ENCODE results near the gene MTCL1. TPM values are rescaled to one million over a fixed set of nuclear protein-coding genes. Genes with fewer than 3 reads are reported as not detected.
A peak's percentile ranks its signal among the peaks of the same experiment; 100 is the strongest.

The MTCL1 gene
- total RNA-seq, 2 donors from 2014 or later = 11.2 to 73.1 TPM

GRCh38 chr18:8785855-8786482 is 80.6 kb downstream of the MTCL1 start:
- Histone ChIP-seq H3K9me3 (no peaks in the 10 kb centered on the region), H3K27me3 (replicated peaks; ENCODE audit: insufficient read depth) (no peaks in the 10 kb centered on the region), H3K36me3 (no peaks in the 10 kb centered on the region), H3K4me3 (no peak overlapping the region), H3K4me1 (replicated peaks) (no peaks in the 10 kb centered on the region), H3K27ac (no peak overlapping the region)
- intact Hi-C loops (cut with DNase I) = no loop called here
- no peak for DNase-seq (ENCODE audit: low spot score)
- no peak for TF ChIP-seq POLR2A (IDR thresholded peaks at IDR 0.05)
- TF ChIP-seq POLR2AphosphoS5 (IDR thresholded peaks at IDR 0.05) = no peak
- no peak for TF ChIP-seq CTCF (IDR thresholded peaks at IDR 0.05)
- 93% methylated on average over 28 of the region's 30 CpGs for WGBS

- Histone ChIP-seq H3K4me3 (no peak overlapping the region), H3K27me3 (replicated peaks; ENCODE audit: insufficient read depth) (no peaks in the 10 kb centered on the region), H3K27ac (no peak overlapping the region), H3K9me3 (no peaks in the 10 kb centered on the region), H3K4me1 (replicated peaks) (no peaks in the 10 kb centered on the region), H3K36me3 (no peaks in the 10 kb centered on the region)
- 52% methylated on average over 17 of the region's 17 CpGs for WGBS
- no peak for DNase-seq (ENCODE audit: low spot score)
- intact Hi-C loops (cut with DNase I) = no loop called here
- no peak for TF ChIP-seq CTCF (IDR thresholded peaks at IDR 0.05)
- no peak for TF ChIP-seq POLR2AphosphoS5 (IDR thresholded peaks at IDR 0.05)
- TF ChIP-seq POLR2A (IDR thresholded peaks at IDR 0.05) = no peak
These were observed 81.4 kb downstream of the MTCL1 start for GRCh38 chr18:8786483-8787370.

- intact Hi-C loops (cut with DNase I) = no loop called here
- H3K4me3 ChIP-seq = no peak overlapping the region
- no peak overlapping the region for H3K27ac ChIP-seq
- DNase-seq (ENCODE audit: low spot score) = no peak
- no peaks in the 10 kb centered on the region for H3K4me1 ChIP-seq (replicated peaks)
- H3K27me3 ChIP-seq (replicated peaks; ENCODE audit: insufficient read depth) = no peaks in the 10 kb centered on the region
- 81% methylated on average over 6 of the region's 6 CpGs for WGBS
- TF ChIP-seq POLR2AphosphoS5 (IDR thresholded peaks at IDR 0.05) = no peak
- no peaks in the 10 kb centered on the region for H3K36me3 ChIP-seq
- H3K9me3 ChIP-seq = no peaks in the 10 kb centered on the region
These were observed 82.0 kb downstream of the MTCL1 start for GRCh38 chr18:8787371-8787670.

GRCh38 chr18:8787794-8788193 is 82.4 kb downstream of the MTCL1 start:
- Histone ChIP-seq H3K4me1 (replicated peaks) (no peaks in the 10 kb centered on the region), H3K36me3 (no peaks in the 10 kb centered on the region), H3K27me3 (replicated peaks; ENCODE audit: insufficient read depth) (no peaks in the 10 kb centered on the region), H3K27ac (no peak overlapping the region), H3K9me3 (no peaks in the 10 kb centered on the region), H3K4me3 (no peak overlapping the region)
- DNase-seq (ENCODE audit: low spot score) = no peak
- WGBS = 70% methylated on average over 6 of the region's 6 CpGs
- intact Hi-C loops (cut with DNase I) = no loop called here
- TF ChIP-seq POLR2AphosphoS5 (IDR thresholded peaks at IDR 0.05) (no peak), POLR2A (IDR thresholded peaks at IDR 0.05) (no peak), CTCF (IDR thresholded peaks at IDR 0.05) (no peak)

GRCh38 chr18:8788503-8789429 is 83.4 kb downstream of the MTCL1 start:
- intact Hi-C loops (cut with DNase I) = no loop called here
- Histone ChIP-seq H3K9me3 (no peaks in the 10 kb centered on the region), H3K4me1 (replicated peaks) (no peaks in the 10 kb centered on the region), H3K27me3 (replicated peaks; ENCODE audit: insufficient read depth) (no peaks in the 10 kb centered on the region), H3K4me3 (no peak overlapping the region), H3K36me3 (no peaks in the 10 kb centered on the region), H3K27ac (no peak overlapping the region)
- WGBS = 84% methylated on average over 13 of the region's 13 CpGs
- TF ChIP-seq POLR2A (IDR thresholded peaks at IDR 0.05) (no peak), POLR2AphosphoS5 (IDR thresholded peaks at IDR 0.05) (peak; percentile 9)
- DNase-seq (ENCODE audit: low spot score) = no peak
